Dendritic cell treated with granulocyte-macrophage colony-stimulating factor and Interleukin-4, amounts not matched to agents 40 ng/mL and 50 ng/mL, for 4 days (primary cell): ENCODE data around the gene WNT5A.
A peak's percentile ranks its signal among the peaks of the same experiment; 100 is the strongest.

Experiments used
- H3K27ac Mint-ChIP-seq: one replicate; pipeline ENCODE4 v1.8.0; 2022; ENCODE audit warnings: mild to moderate bottlenecking, mixed read lengths
- H3K27me3 Mint-ChIP-seq: one replicate; pipeline ENCODE4 v1.8.0; 2022; ENCODE audit warnings: mild to moderate bottlenecking, mixed read lengths
- H3K36me3 Mint-ChIP-seq: one replicate; pipeline ENCODE4 v1.8.0; 2022; ENCODE audit warnings: low read depth, mixed read lengths
- H3K4me1 Mint-ChIP-seq: one replicate; pipeline ENCODE4 v1.8.0; 2022; ENCODE audit warnings: low read depth, mixed read lengths
- H3K4me3 Mint-ChIP-seq: one replicate; pipeline ENCODE4 v1.8.0; 2022; ENCODE audit warnings: mild to moderate bottlenecking, moderate library complexity, mixed read lengths
- H3K9me3 Mint-ChIP-seq: one replicate; pipeline ENCODE4 v1.8.0; 2022; ENCODE audit warnings: mixed read lengths
- intact Hi-C: fragments of 100-400 bp; cut with micrococcal nuclease; formaldehyde crosslinking; loops from one replicate; pipeline ENCODE4 v1.15.0; 2022

Gene WNT5A

DNA sequence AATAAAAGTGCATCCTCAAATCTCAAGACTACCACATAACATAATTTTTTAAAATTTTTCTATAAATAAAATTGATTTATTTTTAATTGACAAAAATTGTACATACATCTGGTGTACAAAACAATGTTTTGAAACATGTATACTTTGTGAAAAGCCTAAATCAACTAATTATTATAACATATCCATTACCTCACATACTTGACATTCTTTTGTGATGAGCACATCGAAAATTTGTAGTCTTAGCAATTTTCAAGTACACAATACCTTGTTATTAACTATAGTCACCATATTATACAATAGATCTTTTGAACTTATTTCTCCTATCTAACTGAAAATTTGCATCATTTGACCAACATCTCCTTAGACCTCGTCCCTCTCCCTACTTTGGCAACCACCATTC lies 7.9 kb upstream of the WNT5A start:
- intact Hi-C loops: no loop called here

DNA sequence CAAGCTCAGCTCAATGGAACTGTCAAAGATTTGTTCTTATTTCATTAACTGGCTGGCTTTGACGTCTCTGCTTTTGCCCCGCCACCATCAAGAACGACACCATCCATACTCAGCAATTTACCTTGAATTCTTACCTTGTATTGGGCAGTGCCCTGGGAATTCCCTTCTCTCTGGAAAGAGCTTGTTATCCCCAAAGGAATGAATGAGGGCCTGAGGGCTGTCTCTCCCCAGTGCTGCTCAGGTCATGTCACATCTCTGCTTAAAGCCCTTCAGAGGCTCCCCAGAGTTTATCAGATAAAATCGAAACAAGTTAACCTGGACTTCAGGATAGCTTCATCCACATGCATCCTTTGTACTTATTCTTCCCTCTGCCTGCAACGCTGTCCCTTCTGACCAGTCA lies 5.9 kb upstream of the WNT5A start:
- intact Hi-C loops: no loop called here
- Mint-ChIP-seq H3K4me3 (no peak overlapping the region), H3K9me3 (no peaks in the 10 kb centered on the region), H3K36me3 (peaks cover 8% of the 10 kb centered on the region), H3K4me1 (peaks cover 23% of the 10 kb centered on the region), H3K27me3 (peaks cover 38% of the 10 kb centered on the region), H3K27ac (no peak overlapping the region)

More for the DNA sequence above, 7.9 kb upstream of the WNT5A start:
- H3K27me3 Mint-ChIP-seq: peaks cover 22% of the 10 kb centered on the region
- no peaks in the 10 kb centered on the region for H3K36me3 Mint-ChIP-seq
- peaks cover 5% of the 10 kb centered on the region for H3K4me1 Mint-ChIP-seq
- H3K4me3 Mint-ChIP-seq: no peak overlapping the region
- no peak overlapping the region for H3K27ac Mint-ChIP-seq
- no peaks in the 10 kb centered on the region for H3K9me3 Mint-ChIP-seq

DNA sequence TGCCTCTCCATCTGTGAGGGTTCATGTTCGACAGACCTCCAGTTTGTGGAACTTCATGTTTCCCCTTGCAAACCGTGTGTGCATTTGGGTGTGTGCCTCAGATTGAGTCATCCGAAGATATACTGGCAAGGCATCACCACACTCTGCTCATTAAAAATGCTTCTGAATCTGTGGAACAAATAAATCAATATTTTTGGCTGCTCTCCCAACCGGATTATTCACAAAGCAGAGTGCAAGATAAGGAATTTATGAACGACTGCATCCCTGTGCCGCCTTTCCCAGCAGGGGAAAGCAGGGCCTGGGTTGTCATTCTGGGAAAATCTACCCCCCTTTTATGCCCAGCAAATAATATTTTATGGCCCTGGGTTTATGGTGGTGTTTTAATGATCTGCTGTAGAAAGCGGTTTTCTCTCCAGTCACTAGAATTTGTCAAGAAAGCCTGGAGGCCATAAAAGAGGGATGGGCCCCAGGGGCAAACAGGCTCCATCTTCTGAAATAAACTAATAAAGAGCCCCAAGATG lies 4.2 kb upstream of the WNT5A start:
- peaks cover 24% of the 10 kb centered on the region for H3K36me3 Mint-ChIP-seq
- no peak overlapping the region for H3K27ac Mint-ChIP-seq
- intact Hi-C loops: no loop called here
- no peaks in the 10 kb centered on the region for H3K9me3 Mint-ChIP-seq
- peaks cover 45% of the 10 kb centered on the region for H3K27me3 Mint-ChIP-seq
- H3K4me1 Mint-ChIP-seq: peaks cover 23% of the 10 kb centered on the region
- H3K4me3 Mint-ChIP-seq: no peak overlapping the region

DNA sequence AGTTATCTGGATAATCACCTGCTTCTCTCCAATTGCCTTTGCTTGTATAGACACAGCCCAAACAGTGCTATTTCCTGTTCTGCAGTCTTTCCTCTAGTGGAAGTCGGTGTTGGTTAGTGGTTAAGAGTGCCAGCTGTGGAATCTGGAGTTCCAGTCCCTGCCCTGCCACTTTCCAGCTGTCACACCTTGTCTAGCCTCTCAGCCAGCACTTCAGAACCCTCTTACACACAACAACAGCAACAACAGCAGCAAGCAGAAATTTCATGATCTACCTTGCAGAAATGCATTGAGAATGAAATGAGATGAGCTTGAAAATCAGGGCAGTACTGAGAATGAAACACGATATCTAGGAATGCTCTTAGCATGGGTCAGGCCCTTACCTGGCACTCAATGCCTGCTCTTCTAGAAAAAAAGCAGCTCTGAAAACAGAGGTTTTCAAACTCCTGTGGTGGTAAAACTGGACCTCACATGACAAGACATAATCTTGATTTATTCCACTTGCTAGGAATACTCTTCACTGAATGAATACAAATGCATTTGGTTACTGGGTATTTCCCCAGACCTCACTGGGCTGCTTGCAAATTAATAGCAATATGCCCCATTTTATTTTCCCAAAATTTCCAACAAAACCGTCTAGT lies 3.3 kb upstream of the WNT5A start:
- intact Hi-C loops: no loop called here
- peaks cover 29% of the 10 kb centered on the region for H3K4me1 Mint-ChIP-seq
- peaks cover 33% of the 10 kb centered on the region for H3K36me3 Mint-ChIP-seq
- no peak overlapping the region for H3K27ac Mint-ChIP-seq
- peaks cover 49% of the 10 kb centered on the region for H3K27me3 Mint-ChIP-seq
- H3K4me3 Mint-ChIP-seq: no peak overlapping the region
- no peaks in the 10 kb centered on the region for H3K9me3 Mint-ChIP-seq

DNA sequence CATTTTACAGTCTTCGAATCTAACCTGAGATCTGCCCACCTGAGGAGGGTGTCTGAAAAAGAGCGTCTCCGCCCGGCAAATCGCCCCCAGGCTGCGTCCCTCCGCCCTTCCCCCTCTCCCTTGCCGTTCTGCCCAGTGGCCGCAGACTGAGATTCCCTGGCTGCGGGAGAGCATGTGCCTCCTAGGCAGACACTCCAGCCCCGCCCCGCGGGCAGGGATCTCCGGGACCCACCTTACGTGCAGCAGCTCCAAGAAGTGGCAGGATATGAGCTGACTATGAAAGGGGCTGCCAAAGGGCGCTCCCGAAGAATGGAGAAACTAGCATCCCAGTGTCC lies 2.7 kb upstream of the WNT5A start:
- intact Hi-C loops: loop anchor here (2.0 to 10.0 kb wide), 2 partner anchors 137 to 405 kb away; no protein-coding TSS in a partner anchor
- Mint-ChIP-seq H3K9me3 (no peaks in the 10 kb centered on the region), H3K4me3 (peak overlapping the region; percentile 88), H3K4me1 (peaks cover 33% of the 10 kb centered on the region), H3K27ac (peak overlapping the region; percentile 84), H3K36me3 (peaks cover 39% of the 10 kb centered on the region), H3K27me3 (peaks cover 51% of the 10 kb centered on the region)

DNA sequence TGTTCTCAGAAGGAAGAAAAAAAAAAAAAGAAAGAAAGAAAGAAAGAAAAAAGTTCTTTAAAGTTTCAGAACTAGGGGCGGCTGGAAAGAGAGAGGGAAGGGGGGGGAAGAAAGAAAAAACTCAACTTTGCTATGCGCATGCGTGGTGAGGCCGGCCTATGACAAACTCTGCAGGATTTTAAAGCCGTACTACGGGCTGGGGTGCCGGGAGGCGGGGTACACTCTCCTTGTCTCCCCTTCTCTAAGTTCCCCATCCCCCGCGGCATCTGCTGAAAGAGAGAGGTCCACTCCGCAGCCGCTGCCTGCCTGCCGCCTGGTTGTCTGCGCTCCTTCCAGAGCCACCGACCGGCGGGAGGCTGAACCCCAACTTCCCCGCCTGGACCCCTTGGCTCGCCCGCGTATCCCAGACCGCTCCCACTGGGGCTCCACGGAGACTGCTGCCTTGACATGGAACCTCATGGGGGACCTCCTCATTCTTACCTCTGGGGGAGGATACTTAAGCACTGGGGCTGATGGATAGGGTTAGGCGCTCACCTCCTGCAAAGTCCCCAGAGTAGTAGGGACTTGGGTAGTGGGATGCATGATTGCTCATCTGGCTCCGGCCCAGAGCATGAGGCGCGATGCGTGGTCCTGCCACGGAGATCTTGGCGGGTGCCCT lies 1.4 kb upstream of the WNT5A start:
- Mint-ChIP-seq H3K4me1 (peaks cover 45% of the 10 kb centered on the region), H3K27ac (peak overlapping the region; percentile 84), H3K27me3 (peaks cover 59% of the 10 kb centered on the region), H3K4me3 (peak overlapping the region; percentile 88), H3K9me3 (no peaks in the 10 kb centered on the region), H3K36me3 (peaks cover 48% of the 10 kb centered on the region)
- intact Hi-C loops: loop anchor here (2.0 to 10.0 kb wide), 2 partner anchors 138 to 406 kb away; no protein-coding TSS in a partner anchor

DNA sequence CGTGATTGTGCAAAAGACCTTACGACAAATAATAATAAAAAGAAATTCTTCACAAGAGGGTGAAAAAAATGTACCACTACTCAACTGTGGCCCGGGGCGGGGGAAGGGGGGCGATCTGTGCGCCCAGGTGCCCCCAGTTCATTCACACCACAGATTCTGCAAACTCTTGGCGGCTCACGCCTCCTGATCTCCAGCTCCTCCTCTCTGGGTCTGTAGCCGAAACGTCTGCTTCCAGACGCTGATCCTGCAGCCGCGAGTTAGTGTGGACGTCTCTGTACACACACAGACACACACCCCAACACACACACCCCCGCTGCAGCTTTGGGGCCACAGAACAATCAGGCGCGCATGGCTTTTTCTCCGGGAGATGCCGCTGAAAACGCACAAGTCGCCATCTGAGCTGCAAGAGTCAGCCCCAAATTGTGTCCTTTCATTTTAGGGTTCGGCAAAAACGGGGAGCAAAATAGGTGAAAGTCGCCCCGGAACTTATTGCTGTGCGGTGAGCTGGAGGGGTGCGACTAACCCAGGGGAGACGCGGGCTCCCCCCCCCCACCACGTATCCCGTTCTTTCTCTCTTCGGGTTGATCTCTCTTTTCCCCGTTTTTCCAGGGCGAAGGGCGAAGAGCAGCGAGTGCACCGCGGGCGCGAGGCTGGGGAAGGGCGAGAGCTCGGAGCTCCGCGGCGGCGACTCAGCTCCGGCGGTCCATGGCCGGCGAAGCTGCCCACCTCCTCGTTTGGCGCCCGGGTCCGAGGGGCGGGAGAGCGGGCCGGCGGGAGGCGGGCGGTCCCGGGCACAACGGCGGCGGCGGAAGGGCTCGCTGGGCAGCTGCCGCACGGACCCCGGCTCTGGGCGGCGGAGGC lies 505 bp upstream of the WNT5A start:
- H3K4me3 Mint-ChIP-seq: peak overlapping the region; percentile 88
- H3K27ac Mint-ChIP-seq: peak overlapping the region; percentile 84
- H3K36me3 Mint-ChIP-seq: peaks cover 53% of the 10 kb centered on the region

DNA sequence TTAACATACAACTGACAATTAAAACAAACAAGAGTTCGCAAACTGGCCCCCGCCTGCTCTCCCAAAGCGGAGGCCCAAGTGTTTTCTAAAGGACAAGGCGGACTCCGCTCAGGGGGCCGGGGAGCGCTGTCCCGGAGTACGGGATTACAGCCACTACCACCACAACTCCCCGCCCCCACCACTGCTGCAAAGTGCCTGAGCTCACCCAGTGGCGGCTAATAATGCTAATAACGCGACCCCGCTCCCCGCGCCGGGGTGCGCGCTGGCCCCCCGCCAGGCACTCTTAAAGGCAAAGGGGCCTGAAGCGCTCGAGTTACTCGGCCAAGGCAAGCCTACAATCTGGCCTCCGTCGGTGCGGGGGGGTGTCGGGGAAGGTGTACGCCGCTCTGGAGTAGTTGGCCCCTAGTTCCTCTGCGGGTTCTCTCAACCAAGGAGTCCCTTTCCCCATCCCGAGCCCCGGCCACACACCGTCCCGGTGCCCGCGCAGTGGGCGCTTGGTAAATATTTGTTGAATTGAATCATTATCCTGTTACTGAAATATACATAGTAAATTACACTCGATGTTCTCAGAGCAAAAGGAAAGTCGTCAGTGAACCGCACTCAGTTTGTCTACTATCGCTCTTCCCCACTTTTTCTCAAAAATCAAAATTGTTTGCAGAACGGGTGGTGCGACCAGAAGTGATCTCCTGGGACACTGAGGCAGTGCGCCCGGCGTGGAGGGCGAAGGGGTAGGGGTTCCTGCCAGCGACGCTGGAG lies 827 bp downstream of the WNT5A start:
- Mint-ChIP-seq H3K4me3 (peak overlapping the region; percentile 88), H3K4me1 (peaks cover 66% of the 10 kb centered on the region), H3K9me3 (no peaks in the 10 kb centered on the region), H3K27ac (peak overlapping the region; percentile 84), H3K36me3 (peaks cover 53% of the 10 kb centered on the region), H3K27me3 (peaks cover 60% of the 10 kb centered on the region)
- intact Hi-C loops: loop anchor here (2.0 to 10.0 kb wide), 2 partner anchors 237 to 409 kb away; no protein-coding TSS in a partner anchor

More for the DNA sequence above, 505 bp upstream of the WNT5A start:
- no peaks in the 10 kb centered on the region for H3K9me3 Mint-ChIP-seq
- peaks cover 61% of the 10 kb centered on the region for H3K27me3 Mint-ChIP-seq
- H3K4me1 Mint-ChIP-seq: peaks cover 54% of the 10 kb centered on the region
- intact Hi-C loops: loop anchor here (2.0 to 10.0 kb wide), 3 partner anchors 139 to 407 kb away; no protein-coding TSS in a partner anchor

DNA sequence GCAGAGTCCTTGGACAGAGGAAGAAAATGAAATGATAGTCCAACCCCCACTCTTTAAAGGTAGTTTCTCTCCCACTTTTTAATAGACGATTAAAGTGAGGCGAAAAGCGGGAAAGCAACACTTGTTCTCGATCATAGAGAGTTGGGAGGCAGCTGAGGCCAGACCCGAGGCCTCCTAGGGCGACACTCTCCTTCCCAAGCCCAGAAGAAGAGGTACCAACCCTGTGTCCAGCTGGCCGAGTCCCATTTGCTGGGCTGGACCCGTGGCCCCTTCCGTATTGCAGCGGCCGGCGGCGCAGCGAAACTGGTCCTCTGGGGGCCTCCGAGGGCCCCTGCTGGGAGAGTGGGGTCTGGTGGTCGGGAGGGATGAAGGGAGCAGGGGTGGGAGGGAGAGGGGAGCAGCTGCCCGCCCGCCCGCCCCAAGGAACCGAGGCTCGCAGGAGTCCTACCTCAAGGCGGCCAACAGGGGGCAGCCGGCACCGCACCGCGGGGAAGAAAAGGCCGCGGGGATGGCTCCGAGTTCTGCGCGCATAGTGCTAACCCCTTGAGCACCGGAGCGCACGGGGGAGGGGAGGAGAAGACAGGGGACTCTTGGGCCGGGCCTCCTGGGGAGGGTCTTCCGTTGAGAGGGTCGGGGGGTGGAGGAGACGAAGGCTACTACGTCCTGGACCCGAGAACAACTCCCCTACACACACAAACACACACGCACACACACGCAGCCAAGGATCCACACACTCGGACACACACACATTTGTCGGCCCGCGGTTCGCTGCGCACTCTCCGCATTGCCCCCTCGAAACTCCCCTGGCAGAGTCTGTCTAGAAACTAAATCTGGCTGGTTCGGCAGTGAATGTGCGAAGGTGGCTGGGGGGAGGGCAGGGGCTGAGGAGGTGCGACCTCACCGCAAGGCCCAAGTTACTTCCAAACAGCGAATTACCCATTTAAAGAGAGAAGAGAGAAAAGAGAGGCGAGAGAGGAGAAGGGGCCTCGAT lies 2.0 kb downstream of the WNT5A start:
- Mint-ChIP-seq H3K9me3 (no peaks in the 10 kb centered on the region), H3K27ac (peak overlapping the region; percentile 84), H3K27me3 (peaks cover 67% of the 10 kb centered on the region), H3K36me3 (peaks cover 56% of the 10 kb centered on the region), H3K4me3 (peak overlapping the region; percentile 88), H3K4me1 (peaks cover 71% of the 10 kb centered on the region)
- intact Hi-C loops: loop anchor here (1.0 to 10.0 kb wide), 3 partner anchors 260 to 766 kb away; no protein-coding TSS in a partner anchor

DNA sequence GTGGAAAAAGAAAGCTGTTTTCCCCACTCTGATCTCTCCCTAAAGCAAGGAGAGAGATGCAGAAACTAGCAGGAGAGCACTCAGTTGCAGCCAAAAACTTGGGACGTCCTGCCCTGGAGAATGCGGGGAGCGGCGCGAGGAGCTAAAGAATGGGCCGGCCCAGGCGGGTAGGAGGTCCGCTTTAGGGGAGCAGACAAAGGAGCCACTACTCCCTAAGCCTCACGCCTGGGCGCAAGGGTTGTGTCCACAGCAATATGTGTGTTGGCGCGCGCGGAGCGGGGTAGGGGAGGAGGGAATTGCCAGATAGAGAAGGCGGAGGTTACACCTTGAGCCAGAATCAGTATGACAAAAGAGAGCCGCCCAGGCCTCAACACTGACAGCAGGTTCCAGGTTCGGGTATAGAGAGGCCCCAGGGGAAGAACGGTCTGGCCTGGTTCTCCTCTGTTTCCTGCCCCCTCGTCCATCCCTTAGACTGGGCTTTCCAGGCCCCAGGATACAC lies 2.9 kb downstream of the WNT5A start:
- peaks cover 62% of the 10 kb centered on the region for H3K4me1 Mint-ChIP-seq
- H3K36me3 Mint-ChIP-seq: peaks cover 65% of the 10 kb centered on the region
- H3K4me3 Mint-ChIP-seq: peak overlapping the region; percentile 88
- H3K9me3 Mint-ChIP-seq: no peaks in the 10 kb centered on the region
- peak overlapping the region; percentile 84 for H3K27ac Mint-ChIP-seq
- intact Hi-C loops: loop anchor here (2.0 to 10.0 kb wide), 2 partner anchors 411 to 767 kb away; no protein-coding TSS in a partner anchor
- H3K27me3 Mint-ChIP-seq: peaks cover 64% of the 10 kb centered on the region

DNA sequence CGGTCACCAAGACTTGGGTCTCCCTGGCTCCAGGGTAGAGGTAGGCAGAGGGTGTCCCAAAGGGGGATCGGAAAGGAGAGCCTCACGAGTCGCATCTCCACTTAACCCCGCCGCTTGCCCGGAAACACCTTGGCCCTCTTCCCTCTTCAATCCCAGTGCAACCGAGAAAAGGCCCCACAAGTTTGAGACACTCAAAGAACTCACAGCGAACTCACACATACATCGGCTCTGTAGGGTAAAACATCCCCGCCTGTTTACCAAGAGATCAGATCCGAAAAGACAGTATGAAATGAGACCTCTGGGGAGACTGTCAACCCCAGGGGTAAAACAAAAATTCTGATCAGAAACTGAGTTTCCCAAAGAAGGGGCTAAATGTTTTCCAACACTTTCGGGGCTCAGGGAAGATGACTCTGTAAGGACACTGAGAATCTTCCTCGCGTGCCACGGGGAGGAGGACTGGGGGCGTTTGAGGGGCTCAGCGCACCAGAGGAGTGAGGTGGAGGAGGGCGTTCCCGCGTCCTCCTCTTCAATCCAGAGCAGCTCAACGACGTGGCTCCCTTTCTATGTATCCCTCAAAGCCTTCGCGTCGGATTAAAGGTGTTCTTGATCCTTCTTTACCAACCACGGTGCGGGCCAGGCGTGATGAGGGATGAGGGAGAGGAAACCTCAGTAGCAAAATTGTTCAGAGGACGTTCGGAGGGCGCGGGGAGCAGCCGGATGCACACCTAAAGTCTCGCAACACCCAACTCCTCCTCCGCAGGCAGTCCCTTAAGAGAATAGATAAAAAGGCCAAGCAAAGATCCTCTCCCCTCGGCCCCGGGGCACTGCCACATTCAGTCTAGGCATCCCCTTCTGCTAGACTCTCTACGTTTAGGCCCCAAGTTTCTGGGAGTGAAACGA lies 3.7 kb downstream of the WNT5A start:
- Mint-ChIP-seq H3K36me3 (peaks cover 63% of the 10 kb centered on the region), H3K27me3 (peaks cover 56% of the 10 kb centered on the region), H3K27ac (peak overlapping the region; percentile 84), H3K9me3 (no peaks in the 10 kb centered on the region), H3K4me3 (peak overlapping the region; percentile 88), H3K4me1 (peaks cover 54% of the 10 kb centered on the region)
- intact Hi-C loops: loop anchor here (2.0 to 10.0 kb wide), 2 partner anchors 411 to 767 kb away; no protein-coding TSS in a partner anchor
